Gastrocnemius medialis (tissue), 4 donors: ENCODE measurements around the gene MAP2. TPM values are rescaled to one million over a fixed set of nuclear protein-coding genes. Genes with fewer than 3 reads are reported as not detected.

ENCODE experiments used
- ATAC-seq, 2 donors: fragments of 150-250 bp; one replicate each; pipeline ENCODE4 v1.9.1; 2016
- DNase-seq, 2 donors: peaks; one replicate each; pipeline ENCODE4 v3.0.0-alpha.2; 2019
- H3K27ac ChIP-seq, 4 donors: fragments of 200-600 bp; sonication (generic); 1 replicate in 1 of 4; 2 replicates in 3 of 4; pipeline ENCODE4 v1.5.1; 2016 to 2018; ENCODE audit warnings: mild to moderate bottlenecking in 2 of 4, moderate library complexity in 1 of 4
- H3K27me3 ChIP-seq, 3 donors: fragments of 200-600 bp; sonication (generic) in 2 of 3; 1 replicate in 1 of 3; 2 replicates in 2 of 3; pipeline versions ENCODE4 v1.5.1 to v1.6.0; 2016 to 2019; ENCODE audit warnings: mild to moderate bottlenecking in 1 of 3, moderate library complexity in 1 of 3
- H3K36me3 ChIP-seq, 2 donors: fragments of 200-600 bp; sonication (generic) in 1 of 2; one replicate each; pipeline ENCODE4 v1.5.1; 2017 to 2018
- H3K4me1 ChIP-seq, 2 donors: fragments of 200-600 bp; sonication (generic) in 1 of 2; one replicate each; pipeline ENCODE4 v1.5.1; 2016 to 2017; ENCODE audit warnings: mild to moderate bottlenecking in 2 of 2
- H3K4me3 ChIP-seq, 4 donors: fragments of 200-600 bp; sonication (generic) in 3 of 4; 1 replicate in 1 of 4; 2 replicates in 3 of 4; pipeline ENCODE4 v1.5.1; 2016 to 2019; ENCODE audit warnings: mild to moderate bottlenecking in 2 of 4
- H3K9me3 ChIP-seq, 3 donors: fragments of 200-600 bp; sonication (generic) in 2 of 3; 1 replicate in 1 of 3; 2 replicates in 2 of 3; pipeline ENCODE4 v1.5.1; 2016 to 2019
- POLR2A ChIP-seq, 2 donors: fragments of 450-650 bp; IDR thresholded peaks; one replicate each; pipeline ENCODE4 v1.6.1; 2017; ENCODE audit warnings: antibody characterized with exemption in 2 of 2, mild to moderate bottlenecking in 2 of 2, moderate library complexity in 2 of 2
- in situ Hi-C, 4 donors: fragments of 200-750 bp; cut with MboI; loops; one replicate each; pipeline versions ENCODE4 v1.15.0 to v1.8.0; 2017; ENCODE audit warnings: low sequenced_read_pairs in 4 of 4
- intact Hi-C: fragments of 100-400 bp; cut with DNase I; formaldehyde crosslinking; loops from one replicate; pipeline ENCODE4 v1.15.1; 2023; ENCODE audit warnings: low total_unique reads
- total RNA-seq, 4 donors: library from RNA; depleted of rRNA; stranded (reverse); fragments of >200 nt; gene quantifications; one replicate each; pipeline versions ENCODE4 v1.1.0 to v1.2.3, GENCODE V29; 2016
- TF ChIP-seq, protein P1 (sequence below), 5 experiments: fragments of 450-650 bp in 3 of 5; fragments of 200-600 bp in 2 of 5; sonication (generic) in 2 of 5; IDR thresholded peaks in 4 of 5; conservative IDR thresholded peaks in 1 of 5; 1 replicate in 4 of 5; 2 replicates in 1 of 5; pipeline ENCODE4 v1.5.1; 2016 to 2019; ENCODE audit warnings: antibody characterized with exemption in 5 of 5, mild to moderate bottlenecking in 3 of 5, moderate library complexity in 3 of 5

Gene MAP2
- total RNA-seq, 4 donors from 2014 or later = 1.8 to 2.7 (median 2.2) TPM

DNA sequence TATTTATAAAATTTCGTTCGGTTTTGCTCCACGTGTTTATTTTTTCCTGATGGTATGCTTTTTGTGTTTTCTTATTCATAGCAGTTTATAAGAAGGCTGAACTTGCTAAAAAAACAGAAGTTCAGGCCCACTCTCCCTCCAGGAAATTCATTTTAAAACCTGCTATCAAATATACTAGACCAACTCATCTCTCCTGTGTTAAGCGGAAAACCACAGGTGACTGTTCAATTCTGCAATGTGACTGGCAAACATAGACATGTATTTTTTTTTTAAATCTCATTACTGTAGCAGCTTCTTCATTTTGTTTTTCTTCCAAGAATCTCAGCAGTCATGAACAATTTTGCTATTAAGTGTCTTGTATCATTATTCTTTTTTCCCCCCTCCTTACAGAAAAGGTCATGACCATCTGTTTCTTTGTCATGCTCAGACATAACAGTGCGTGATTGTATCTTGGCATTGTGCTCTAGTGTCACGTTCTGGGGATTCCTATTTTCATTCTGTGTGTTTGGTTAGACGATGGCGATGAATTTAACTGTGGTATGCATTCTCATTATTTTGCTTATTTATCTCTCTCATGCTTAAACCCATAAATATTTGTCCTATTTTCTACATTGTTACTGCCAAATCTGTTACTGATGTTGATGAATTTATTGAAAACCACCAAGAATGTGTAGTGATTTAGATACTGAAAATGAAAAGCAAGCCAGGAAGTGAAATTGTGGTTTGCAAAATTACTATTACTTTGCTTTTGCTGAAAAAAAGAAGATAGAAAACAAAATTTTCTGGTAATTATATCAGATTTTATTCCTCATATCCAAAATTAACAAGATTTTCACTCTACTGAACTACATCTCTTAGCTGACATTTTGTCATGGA lies 273.2 kb downstream of the MAP2 start:
- TF ChIP-seq, protein P1, sequence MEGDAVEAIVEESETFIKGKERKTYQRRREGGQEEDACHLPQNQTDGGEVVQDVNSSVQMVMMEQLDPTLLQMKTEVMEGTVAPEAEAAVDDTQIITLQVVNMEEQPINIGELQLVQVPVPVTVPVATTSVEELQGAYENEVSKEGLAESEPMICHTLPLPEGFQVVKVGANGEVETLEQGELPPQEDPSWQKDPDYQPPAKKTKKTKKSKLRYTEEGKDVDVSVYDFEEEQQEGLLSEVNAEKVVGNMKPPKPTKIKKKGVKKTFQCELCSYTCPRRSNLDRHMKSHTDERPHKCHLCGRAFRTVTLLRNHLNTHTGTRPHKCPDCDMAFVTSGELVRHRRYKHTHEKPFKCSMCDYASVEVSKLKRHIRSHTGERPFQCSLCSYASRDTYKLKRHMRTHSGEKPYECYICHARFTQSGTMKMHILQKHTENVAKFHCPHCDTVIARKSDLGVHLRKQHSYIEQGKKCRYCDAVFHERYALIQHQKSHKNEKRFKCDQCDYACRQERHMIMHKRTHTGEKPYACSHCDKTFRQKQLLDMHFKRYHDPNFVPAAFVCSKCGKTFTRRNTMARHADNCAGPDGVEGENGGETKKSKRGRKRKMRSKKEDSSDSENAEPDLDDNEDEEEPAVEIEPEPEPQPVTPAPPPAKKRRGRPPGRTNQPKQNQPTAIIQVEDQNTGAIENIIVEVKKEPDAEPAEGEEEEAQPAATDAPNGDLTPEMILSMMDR (IDR thresholded peaks at IDR 0.05 in 4 of 5, conservative IDR thresholded peaks at IDR 0.05 in 1 of 5) = no peak
- no peak for TF ChIP-seq POLR2A (IDR thresholded peaks at IDR 0.05)
- intact Hi-C loops = no loop called here
- no peak for ATAC-seq

DNA sequence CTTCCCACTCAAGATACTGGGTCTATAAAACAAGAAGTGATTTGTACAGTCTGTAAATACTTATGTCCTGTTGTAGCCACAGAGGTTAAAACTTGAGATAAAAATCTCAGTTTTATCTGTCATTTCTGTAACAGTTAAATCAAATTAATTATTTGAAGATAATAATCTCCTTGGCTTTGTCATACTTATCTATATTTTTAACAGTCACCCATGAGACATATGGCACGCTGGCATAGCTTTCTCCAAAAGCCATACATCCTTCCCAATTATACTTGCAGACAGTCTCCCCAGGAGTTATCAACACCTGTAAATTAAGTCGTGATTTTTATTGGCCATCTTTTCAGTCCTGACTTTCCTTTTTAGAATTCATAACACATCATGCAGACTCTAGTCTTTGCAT lies 278.9 kb downstream of the MAP2 start:
- no peak for DNase-seq
- intact Hi-C loops = no loop called here
- in situ Hi-C loops = no loop called here
- no peaks in the 10 kb centered on the region for H3K27me3 ChIP-seq
- TF ChIP-seq POLR2A (IDR thresholded peaks at IDR 0.05) = no peak
- TF ChIP-seq, protein P1 (IDR thresholded peaks at IDR 0.05 in 4 of 5, conservative IDR thresholded peaks at IDR 0.05 in 1 of 5) = no peak
- no peaks in the 10 kb centered on the region for H3K4me1 ChIP-seq
- no peak overlapping the region for H3K4me3 ChIP-seq
- H3K27ac ChIP-seq = no peak overlapping the region
- ATAC-seq = no peak
- H3K9me3 ChIP-seq = no peaks in the 10 kb centered on the region
- no peaks in the 10 kb centered on the region for H3K36me3 ChIP-seq

More for the DNA sequence above, 273.2 kb downstream of the MAP2 start:
- no peaks in the 10 kb centered on the region for H3K4me1 ChIP-seq
- no peak for DNase-seq
- no peaks in the 10 kb centered on the region for H3K9me3 ChIP-seq
- no peak overlapping the region for H3K4me3 ChIP-seq
- no peaks in the 10 kb centered on the region for H3K27me3 ChIP-seq
- H3K27ac ChIP-seq = no peak overlapping the region
- no peaks in the 10 kb centered on the region for H3K36me3 ChIP-seq
- in situ Hi-C loops = no loop called here

DNA sequence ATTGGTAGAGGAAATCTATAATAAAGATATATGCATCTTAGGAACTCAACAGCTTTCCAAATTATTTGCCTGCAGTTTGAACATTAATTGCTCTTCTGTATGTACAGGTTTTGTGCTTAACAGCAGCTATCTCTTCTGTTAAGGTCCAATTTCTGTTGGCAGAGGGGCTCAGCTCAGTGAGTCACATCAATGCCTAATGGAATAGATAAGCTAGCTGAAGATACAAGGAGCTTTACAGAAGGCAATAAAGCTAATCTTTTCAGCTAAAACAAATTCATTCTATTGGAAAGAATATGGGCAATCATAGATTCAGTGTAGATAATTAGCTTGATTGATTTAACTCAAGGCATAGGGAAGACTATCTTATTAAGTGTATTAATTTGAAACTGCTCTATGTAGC lies 289.4 kb downstream of the MAP2 start:
- in situ Hi-C loops = no loop called here
- Histone ChIP-seq H3K36me3 (no peaks in the 10 kb centered on the region), H3K9me3 (no peaks in the 10 kb centered on the region), H3K27ac (no peak overlapping the region), H3K4me3 (no peak overlapping the region), H3K4me1 (peaks cover 0 to 5% of the 10 kb centered on the region in 2 donors), H3K27me3 (no peaks in the 10 kb centered on the region)
- intact Hi-C loops = no loop called here
- ATAC-seq (no peak), DNase-seq (no peak)
- TF ChIP-seq, protein P1 (IDR thresholded peaks at IDR 0.05 in 4 of 5, conservative IDR thresholded peaks at IDR 0.05 in 1 of 5) = no peak
- TF ChIP-seq POLR2A (IDR thresholded peaks at IDR 0.05) = no peak

DNA sequence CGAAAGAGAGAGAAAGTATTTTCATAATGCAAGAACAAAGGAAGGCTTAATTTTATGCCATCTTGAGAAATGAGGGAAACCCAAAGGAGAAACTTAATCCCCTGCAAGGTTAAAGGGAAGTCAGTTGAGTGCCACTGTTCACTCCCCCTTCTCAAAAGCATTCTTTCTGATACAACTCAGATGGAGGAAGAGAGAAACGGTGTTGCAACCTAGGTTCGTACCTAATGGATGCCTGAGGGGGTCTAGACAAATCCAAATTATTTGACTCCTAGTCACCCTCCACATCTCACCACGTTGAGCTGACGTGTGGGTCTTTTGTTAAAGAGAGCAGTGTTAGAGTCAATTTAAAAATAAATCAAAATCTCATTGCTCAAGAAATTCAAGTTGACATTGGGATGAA lies 295.2 kb downstream of the MAP2 start:
- no peak overlapping the region for H3K4me3 ChIP-seq
- ATAC-seq = no peak
- TF ChIP-seq, protein P1 (IDR thresholded peaks at IDR 0.05 in 4 of 5, conservative IDR thresholded peaks at IDR 0.05 in 1 of 5) = no peak
- TF ChIP-seq POLR2A (IDR thresholded peaks at IDR 0.05) = no peak
- DNase-seq = no peak
- no peaks in the 10 kb centered on the region for H3K4me1 ChIP-seq
- in situ Hi-C loops (no loop called here), intact Hi-C loops (no loop called here)
- no peaks in the 10 kb centered on the region for H3K27me3 ChIP-seq
- H3K27ac ChIP-seq = no peak overlapping the region
- H3K9me3 ChIP-seq = no peaks in the 10 kb centered on the region
- no peaks in the 10 kb centered on the region for H3K36me3 ChIP-seq
